Measurements from ENCODE around the gene DEAF1.

DEAF1 gene

DNA sequence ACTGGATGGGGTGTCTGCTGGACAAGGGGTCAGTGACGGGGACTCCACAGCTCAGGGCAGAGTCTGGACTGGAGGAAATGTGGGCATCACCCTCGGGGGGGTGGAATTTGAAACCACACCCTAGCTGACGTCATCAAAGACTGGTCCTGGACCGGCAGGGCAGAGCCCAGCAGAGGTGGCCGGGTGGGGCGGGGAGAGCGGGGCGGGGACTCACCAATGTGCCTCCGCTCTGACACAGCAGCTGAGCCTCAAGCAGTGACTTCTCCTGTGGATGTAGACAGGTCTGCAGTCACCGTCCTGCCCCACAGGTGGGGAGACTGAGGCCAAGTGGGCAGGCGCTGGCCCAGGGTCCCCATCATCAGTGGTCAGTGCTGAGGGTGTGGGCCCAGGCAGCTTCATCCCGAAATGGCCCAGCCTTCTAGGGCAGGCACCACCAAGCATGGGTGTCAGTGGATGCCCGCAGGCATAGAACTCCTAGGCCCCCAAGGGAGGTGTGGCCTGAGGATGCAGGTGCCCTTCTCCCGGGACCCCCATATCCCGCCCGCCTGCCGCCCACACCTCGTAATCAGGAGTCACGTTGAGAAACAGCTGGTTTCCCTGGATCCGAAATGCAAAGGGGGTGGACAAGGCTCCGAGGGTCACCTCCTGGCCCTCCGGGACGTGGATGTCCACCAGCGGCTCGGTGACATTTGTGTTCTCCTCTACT, 70.9 kb downstream of the DEAF1 start:
- DNase-seq, result no peak

DNA sequence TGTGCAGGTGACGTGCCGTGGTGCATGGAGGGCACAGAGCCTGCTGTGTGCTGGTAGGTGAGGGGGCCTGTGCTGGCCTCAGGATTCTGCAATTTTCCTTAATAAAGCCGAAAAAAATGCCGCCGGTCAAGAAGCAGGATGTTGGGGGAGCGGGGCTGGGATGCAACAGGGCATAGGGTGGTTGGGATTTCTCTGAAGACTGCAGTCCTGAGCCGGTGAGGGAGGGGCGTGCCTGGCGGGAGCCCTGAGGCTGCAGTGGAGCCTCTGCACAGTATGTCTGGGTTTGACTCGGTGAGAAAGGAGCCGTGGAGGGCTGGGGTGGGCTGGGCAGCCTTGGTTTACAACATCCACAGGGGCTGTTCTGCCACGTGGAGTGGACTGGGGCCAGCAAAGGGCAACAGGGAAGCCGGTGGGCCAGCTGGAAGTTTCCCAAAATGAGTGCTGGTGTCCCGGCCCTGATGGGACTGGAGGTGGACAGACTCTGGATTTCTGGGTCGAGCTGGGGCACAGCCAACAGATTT, 71.6 kb downstream of the DEAF1 start:
- DNase-seq, result no peak

DNA sequence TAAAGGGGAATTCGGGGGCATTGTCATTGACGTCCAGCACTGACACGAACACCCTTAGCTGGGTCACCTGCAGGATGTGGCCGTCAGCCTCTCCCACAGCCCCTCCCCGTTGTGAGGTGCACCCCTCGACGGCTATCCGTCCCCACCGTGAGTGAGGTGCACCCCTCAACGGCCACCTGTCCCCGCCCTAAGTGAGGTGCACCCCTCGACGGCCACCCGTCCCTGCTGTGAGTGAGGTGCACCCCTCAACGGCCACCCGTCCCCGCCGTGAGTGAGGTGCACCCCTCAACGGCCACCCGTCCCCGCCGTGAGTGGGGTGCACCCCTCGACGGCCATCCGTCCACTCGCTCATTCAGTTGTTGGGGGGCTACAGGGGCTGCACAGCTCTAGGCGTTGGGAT, 73.2 kb downstream of the DEAF1 start:
- no peak for DNase-seq

DNA sequence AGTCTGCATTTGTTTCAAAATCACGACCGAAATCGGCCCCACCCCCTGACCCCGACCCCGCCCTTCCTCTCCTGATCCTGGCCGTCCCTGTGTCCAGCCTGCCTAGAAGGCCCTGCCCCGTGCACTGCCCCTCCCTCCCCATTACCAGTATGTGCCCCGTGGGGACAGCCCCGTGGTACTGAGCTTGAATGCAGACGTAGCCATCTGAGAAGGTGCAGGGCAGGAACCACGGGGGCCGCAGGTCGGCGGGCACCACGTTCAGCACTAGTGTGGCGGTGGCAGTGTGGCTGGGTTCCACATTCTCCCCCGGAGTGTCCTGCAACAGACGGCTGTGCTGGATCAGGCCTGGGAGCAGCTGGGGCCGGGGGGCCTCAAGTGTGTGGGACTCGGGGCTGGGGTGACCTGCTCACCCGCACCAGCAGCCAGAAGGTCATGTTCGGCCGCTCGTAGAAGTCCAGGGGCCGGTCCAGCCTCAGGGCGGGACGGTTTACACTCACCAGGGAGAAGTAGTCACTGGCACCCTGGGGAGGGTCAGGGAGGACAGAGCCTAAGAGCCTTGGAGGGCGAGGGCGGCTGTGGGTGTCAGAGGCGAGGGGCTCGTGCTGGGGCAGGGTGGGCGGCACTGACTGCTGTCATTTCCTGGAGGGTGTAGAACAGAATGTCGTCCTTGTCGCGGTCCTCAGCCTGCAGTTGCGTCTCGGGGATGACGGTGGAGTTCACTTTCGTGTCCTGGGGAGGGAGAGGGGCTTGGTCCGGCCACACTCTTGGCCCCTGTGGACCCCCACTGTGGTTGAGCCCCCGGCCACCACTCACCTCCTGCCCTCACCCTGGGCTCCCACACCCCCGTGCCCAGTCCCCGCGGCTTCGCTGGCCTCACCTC, 73.8 kb downstream of the DEAF1 start:
- no peak for DNase-seq

DNA sequence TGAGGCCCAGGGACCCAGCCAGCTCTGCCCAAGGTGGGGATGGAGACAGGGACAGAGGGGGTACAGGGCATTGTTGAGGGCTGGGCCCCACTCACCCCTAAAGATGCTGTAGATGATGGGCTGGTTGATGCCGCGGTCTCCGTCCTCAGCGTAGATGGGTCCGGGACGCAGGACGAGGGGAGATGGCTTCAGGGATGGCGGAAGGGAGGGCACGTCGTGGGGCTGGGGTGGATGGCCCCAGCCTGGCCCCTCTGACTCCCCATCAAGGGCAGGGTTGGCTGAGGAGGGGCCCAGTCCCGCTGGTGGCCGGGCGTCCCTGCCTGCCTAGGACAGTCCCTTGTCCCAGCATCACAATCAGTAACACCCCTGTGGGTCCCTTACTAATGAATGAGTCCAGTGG, 74.8 kb downstream of the DEAF1 start:
- no peak for DNase-seq

DNA sequence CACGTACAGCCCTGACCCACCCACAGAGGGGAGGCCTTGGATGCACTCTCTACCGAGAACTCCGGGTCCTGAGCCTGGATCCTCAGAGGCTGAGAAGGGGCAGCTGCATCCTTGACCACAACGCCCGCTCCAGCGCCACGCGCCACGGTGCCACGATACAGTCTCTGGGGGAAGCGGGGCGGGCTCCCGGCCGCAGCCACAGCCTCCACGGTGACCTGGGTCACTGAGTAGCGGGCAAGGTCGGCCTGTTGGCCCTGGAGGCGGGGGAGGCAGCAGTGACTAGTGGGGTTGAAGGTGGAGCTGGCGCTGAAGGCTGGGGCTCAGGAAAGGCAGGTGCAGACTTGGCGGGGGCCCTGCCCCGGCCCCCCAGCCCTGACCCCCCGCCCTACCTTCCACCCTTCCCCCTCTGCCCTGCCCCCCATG, 75.4 kb downstream of the DEAF1 start:
- DNase-seq, result no peak

DNA sequence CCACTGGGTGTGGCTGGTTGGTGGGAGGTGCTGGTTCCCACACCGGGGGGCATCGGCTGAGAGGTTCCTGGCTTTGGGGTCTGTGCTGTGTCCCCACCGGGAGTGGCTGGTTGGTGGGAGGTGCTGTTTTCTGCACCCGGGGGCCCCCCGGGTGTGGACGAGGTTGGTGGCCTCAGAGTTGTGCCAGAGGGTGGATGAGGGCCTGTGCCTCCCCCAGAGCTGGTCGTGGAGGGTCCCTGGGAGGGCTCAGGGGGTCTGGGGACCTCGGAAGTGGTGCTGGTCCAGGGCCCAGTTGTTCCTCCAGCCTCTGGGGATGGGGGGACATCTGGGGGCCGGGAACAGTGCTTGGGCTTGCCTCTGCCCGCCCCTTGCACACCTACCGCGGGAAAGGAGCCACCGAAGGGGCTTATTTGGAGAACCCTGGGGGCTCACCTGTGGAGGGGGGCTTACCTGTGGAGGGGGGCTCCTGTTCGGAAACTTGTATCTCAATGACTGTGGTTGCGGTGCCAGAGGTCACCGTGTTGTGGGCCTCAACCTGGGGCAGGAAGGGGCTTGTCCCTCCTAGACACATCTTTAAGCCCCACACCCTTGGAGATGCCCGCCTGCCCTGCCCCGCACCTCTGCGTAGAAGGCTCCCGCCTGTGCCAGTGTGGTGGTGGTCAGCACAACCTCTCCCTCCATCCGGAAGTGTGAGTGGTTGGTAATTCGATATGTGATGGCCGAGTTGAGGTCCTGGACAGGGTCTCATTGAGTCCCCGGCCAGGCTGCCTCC, 76.0 kb downstream of the DEAF1 start:
- DNase-seq, result no peak

DNA sequence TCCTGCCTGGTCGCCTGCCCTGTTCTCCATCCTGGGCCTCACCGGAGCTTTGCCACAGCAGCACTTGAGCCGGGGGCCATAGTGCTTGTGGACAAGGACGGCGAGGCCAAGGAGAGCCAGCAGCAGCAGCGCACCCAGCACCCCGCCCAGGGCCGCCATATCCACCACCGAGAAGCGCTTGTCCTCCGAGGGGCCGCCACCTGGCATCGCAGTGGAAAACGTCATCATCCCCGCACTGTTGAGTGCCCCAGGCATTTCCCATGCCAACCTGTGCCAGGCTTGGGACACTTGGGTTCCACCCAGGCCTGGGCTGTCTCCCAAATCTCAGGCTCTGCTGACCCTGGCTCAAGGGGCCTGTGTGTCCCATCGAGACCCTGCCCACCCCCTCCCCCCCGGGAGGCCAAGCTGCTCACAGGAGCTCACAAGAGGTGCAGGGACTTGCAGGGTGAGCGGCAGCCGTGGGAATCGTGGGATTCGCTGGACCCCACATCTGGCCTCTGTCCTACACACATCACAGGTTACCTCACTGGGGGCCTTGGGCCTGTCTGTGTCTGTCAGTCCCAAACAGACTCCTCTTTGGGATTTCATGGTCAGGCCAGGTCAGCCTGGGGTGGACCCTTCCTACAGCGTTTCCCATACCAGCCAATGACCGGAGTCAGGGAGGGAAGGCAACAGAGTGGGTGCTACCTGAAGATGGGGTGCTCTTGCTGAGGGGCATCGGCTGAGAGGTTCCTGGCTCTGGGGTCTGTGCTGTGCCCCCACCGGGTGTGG, 76.9 kb downstream of the DEAF1 start:
- no peak for DNase-seq

DNA sequence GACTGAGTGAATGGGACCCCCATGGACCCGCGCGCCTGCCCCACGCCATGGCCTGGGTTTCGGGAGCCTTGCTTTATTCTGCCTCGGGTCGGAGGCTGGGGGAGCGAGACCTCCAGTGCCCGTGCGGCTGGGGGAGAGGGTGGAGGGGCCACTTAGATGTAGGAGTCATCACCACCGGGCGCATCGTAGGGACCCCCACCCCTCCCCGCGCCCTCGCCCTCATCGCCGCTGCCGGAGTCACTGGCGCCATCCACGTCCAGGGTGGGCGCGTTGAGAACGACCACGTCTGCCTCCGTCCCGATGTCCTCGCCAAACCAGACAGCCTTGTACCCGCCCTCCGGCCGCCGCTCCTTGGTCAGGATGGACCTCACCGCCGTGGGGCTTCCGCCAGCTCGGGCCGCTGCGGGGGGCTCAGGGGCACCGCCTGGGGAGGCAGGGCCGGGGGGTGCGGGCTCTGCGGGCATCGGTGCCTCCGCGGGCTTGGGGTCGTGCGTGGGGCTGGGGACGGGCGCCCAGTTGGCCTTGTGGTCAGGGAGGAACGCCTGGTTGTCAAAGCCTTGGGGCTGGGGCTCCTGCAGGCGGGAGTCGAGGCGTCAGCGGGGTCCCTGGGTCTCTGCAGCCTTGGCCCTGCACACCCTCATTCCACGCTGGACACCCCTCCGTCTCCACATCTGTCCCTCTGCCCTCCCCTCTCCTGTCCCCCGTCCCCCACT, 77.7 kb downstream of the DEAF1 start:
- DNase-seq, result no peak

DNA sequence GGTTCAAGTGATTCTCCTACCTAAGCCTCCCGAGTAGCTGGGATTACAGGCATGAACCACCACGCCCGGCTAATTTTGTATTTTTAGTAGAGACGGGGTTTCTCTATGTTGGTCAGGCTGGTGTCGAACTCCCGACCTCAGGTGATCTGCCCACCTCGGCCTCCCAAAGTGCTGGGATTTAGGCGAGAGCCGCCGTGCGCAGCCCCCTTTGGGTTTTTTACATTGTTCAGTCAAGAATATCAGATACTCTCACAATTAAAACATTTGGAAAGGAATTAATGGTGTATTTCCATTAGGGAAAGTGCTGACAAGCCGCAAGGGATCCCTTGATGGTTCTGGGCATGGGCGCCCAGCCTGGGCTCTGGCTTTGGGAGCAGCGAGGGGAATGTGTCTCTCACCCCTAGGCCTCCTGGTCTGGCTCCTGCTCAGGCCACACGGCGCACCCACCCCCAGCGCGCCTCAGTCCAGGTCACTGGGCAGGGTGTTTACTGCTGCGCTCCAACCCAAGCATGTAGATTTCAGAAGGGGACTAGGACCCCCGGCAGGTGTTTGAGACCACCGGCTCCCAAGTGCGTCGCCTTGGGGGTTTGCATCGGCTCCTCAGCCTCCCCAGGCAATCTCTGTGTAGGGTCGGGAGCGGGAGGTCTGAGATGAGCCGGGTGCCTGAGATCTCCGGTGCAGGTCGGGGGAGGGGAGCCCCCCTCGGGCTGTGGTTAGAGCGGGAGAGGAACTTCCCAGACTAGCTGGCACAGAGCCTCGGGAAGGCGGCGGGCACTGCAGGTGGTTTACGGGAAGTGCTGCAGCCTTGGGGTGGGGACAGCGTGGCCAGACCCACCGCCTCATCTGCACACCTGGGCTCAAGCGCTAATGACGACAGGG, 78.5 kb downstream of the DEAF1 start:
- DNase-seq, result no peak

DNA sequence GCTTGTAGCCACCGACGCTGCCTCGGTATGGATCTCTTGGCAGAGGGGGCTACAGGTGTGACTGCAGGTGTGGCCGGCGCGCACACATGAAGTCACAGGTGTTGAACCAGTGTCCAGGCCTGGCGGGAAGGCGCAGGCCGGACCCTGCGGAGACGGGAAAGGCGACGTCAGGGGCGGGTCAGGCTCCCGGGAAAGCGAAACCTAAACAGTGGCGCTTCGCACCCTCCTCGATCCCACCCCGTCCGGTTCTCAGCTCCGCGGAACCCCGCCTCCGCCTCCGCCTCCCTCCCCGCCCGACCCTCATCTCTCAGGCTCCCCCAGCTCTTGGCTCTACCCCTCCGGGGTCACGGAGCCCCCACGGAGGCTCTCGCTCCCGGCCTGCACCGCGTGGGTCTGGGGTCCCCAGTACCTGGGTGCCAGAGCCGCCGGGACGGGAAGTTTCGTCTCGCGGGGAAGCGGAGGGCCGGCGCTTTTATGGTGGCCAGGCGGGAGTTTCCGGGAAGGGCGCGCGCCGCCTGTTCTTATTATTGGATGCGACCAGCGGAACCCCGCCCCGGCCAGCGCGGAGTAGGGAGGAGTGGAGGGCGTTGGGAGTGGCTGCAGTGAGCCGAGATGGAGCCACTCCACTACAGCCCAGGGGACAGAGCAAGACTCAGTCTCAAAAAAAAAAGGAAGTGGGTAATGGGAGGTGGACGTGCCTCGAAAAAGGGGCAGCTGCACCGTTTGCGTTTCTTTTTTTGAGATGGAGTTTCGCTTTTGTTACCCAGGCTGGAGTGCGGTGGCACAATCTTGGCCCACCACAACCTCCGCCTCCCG, 79.3 kb downstream of the DEAF1 start, which contains the start of gene IRF7:
Gene IRF7 (minus strand): TSS at position 447 of the 816 bp plus-strand sequence. CDS start 586 bp downstream, outside the sequence.
- peak; percentile 88 for DNase-seq

DNA sequence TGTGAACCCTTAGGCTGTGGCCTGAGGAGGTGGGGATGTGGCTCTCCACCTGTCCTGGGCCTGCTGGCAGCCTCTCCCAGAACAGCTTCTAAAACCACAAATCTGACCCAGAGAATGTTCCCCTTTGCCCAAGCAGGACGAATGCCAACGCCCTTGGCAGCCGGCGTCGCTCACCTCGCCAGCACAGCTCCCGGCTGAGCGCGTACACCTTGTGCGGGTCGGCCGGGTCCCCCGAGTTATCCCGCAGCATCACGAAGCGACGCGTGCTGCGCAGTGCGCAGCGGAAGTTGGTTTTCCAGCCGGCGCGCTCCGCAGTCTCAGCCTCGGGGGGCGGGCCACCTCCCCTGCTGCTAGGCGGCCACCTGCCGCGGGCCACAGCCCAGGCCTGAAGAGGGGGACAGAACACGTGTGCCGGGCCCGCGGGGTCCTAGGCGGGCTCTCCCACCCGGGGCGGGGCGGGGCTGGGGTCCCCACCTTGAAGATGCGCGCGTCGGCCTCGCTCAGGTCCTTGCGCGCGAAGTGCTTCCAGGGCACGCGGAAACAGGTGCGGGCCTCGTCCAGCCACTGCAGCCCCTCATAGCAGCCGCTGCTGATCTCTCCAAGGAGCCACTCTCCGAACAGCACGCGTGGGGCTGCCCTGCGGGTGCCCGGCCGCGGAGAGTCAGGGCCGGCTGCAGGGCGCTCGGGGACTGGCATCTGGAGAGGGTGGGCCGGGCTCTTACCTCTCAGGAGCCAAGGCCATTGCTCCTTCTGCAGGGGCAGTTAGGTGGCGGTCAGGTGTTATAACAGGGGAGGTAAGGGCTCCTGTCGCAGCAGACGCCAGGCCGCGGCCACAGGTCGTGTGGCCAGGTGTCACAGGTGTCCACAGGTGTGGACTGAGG, 80.2 kb downstream of the DEAF1 start:
- no peak for DNase-seq

DNA sequence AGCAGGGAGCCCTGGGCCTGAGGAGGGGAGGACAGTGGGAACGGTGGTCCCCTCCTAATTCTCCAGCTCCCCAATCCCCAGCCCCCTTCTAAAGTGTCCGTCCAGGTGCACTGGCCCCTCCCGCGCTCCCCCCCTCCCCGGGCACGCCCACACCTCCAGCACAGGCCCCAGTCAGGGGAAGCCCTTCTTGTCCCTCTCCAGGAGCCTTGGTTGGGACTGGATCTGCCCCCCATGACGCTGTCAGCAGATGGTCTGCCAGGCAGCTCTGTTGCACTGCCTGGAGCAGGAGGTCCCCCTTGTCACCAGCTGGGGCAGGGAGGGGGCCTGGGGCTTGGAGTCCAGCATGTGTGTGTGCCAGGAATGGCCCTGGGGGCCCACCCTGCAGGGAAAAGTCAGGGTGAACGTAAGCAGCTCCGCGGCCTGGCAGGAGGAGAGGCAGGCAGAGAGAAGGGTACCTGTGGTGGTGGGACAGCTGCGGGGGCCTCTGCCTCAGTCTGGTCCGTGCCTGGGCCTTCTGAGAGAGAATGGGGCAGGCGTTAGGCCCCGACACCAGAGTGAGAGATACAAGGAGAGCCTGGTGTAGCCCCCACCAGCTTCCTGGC, 80.9 kb downstream of the DEAF1 start:
- no peak for DNase-seq

DNA sequence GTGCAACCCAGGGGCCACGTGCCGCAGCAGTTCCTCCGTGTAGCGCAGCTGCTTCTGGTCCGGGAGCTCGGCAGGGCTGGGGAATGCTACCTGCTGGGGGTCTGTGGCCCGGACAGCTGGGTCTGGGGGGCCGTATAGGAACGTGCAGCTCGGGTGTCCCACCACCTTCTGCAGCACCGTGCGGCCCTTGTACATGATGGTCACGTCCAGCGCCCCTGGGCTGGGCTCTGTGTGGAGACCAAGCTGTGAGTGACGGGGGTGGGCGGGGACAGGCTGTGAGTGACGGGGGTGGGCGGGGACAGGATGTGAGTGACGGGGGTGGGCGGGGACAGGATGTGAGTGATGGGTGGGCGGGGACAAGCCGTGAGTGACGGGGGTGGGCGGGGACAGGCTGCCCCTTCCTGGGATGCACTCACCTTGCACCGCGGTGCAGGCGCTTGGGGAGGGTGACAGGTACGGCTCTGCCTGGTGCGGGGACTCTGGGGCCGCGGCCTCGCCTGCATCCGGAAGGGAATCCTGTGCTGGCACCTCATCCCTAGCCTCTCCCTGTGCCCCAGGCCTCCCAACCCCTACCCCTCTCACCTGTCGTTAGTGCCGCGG, 81.6 kb downstream of the DEAF1 start:
- peak; percentile 78 for DNase-seq

DNA sequence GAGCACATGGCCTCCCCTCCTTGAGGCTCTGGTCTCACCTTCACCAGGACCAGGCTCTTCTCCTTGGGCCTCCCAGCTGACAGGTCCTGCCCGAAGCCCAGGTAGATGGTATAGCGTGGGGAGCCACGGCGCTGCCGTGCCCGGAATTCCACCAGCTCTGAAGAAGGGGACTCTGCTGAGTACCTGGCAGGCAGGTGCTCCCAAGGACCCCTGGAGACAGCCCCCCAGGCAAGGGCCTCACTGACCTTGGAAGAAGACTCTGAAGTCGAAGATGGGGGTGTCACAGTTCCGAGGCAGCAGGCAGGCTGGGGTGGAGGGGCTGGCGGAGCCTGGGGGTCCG, 82.1 kb downstream of the DEAF1 start:
- DNase-seq, result no peak

DNA sequence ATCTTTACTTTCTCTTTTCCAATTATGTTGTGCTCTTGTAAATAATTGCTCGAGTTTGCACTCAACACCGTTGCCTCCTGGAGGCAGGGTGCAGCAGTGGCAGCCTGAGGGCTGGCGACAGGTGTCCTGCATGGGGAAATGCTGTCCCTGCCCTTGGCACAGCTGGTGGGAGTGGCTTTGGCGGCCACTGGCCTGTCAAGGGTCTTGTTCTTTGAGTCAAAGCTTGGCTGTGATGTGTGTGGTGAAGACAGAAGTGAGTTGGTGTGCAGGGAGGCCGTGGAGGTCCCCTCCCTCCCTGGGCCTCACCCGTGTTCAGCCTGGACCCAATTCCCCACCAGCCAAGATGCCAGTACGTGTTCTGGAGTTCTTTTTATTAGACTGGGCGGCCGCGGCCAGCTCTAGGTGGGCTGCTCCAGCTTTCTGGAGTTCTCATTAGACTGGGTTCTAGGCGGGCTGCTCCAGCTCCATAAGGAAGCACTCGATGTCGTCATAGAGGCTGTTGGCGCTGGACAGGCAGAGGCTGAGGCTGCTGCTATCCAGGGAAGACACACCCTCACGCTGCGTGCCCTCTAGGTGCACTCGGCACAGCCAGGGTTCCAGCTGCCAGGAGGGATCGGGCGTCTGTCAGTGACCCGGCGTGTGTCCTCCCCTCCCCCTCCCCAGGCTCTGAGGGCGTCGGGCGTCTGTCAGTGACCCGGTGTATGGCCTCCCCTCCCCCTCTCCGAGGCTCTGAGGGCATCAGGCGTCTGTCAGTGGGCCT, 82.6 kb downstream of the DEAF1 start:
- no peak for DNase-seq

Measured in CD4-positive, alpha-beta T cell treated with Interleukin-12 subunit alpha and Interleukin-12 subunit beta, for 1 hour (primary cell).